Measurements from ENCODE around the gene PLXNC1.

PLXNC1 gene

DNA sequence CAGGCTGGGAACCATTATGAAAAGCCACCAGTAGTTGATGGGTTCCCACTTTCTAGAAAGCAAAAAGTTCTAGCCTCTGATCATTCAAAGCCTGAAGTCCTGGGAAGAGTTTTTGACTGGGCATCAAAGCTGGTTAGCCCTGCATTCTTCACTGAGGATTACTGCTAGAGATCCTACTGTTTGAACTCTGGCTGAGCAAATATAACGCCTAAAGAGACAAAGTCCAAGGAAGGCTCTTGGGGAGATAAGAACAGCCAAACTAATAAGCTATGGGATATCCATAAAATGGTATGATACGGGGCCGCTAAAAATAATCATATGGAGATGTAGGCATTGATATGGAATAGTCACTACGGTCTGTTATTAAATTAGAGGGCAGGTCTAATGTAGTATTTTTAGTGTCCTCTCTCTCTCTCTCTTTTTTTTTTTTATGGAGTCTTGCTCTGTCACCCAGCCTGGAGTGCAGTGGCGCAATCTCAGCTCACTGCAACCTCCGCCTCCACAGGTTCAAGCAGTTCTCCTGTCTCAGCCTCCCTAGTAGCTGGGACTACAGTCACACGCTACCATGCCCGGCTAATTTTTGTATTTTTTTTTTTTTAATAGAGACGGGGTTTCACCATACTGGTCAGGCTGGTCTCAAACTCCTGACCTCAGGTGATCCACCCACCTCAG is 35.5 kb downstream of the PLXNC1 start:
- no peak for DNase-seq

DNA sequence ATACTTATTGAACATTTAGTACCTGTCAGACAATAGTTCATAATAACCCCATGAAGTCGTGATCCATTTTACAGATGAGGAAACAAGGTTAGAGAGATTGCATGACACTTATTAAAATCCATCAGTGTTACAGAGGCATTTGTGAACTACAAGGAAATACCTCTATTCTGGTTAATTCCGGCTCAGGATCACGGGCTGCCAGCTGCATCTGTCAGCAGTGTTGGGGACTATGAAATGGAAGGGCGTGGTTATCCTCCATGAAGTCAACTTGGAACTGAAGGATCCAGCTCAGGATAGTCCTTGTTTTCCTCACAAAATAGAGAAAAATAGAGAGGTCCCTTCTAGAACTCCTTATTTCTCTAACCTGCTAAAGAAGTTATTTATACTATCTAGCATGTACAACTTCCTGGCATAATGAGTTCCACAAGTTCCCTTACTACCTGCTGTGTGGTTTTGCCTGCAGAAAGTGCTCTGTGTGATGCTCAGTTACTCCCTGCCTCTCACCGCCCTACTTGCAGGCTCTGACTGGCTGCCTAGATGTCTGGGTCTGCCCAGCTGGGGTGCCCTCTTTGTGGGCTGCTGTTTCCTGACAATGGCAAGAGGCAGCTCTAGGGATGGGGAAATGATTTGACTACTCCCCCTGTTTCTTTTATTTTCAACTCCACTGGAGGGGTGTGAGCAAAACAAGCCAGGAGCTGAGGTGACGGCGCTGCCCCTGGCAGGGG is 36.8 kb downstream of the PLXNC1 start:
- no peak for DNase-seq

DNA sequence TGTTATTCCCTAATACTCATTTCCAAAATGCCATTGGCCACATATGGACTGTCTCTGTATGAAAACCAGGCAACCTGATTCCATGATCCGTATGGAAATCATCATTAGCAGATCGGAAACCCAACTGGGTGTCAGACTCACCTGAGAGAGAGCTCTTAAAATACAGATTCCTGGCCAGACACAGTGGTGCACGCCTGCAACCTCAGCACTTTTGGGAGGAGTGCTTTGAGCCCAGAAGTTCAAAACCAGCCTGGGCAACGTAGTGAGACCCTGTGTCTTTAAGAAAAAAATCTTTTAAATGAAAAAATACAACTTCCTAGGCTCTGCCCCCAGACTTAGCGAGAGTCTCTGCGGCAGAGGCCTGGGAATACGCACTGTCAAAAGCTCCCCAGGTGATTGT is 37.4 kb downstream of the PLXNC1 start:
- DNase-seq, result no peak

DNA sequence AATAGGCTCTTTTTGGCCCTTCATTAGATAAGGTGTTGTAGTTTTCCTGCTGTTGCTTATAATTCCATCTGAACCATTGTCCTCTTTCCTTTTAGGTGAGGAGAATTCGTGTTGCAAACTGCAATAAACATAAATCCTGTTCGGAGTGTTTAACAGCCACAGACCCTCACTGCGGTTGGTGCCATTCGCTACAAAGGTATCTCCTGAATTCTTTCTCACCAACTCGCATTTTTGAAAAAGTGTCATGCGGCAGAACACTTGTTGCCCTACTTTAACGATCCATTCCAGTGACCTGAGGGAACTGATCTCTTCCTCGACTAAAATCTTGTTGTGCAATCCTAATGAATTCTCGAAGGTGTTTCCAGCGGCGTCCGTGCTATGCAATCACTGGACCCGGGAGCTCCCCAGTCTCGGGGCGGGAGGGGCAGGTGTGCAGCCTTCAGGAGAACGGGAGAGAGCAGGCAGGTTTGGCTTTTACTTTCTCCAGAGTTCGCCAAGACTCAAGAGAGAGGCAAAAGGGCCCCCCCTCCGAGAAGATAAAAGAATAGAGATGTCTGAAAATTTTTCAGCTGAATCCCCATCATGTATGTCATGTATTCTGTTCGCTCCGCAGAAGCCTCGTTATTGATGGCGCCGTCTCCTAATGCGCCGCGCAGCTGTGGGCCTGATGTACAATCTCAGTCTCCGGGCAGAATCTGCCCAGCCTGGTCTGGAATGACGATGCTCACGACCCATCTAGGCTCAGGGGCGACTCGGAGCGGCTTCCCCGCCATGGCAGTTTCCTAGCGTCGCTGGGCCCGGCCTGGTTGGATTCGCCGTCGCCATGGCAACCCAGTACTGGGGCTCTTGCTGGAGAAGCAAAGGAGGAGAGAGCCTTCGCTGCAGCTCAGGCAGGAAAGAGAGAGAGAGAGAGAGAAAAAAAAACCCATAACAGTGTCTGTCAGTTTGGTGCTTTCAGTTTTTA is 38.2 kb downstream of the PLXNC1 start:
- DNase-seq, result no peak

DNA sequence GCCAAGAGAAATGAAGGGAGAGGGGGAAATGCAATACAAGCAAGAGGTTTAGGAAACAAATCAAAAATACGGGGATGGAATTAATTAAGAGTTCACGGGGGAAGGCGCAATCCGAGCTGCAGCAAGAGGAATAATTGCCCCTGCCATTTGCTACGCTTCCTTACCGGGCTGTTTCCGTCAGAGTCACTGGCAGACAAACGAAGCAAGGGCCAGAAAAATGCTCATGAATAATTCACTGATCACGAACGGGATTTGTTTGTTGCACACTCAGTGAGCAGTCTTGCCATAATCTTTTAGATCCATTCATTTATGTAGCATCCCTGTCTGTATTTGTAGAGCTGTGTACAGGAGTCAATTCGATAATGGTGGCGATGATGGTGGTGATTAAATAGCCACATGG is 39.0 kb downstream of the PLXNC1 start:
- no peak for DNase-seq

DNA sequence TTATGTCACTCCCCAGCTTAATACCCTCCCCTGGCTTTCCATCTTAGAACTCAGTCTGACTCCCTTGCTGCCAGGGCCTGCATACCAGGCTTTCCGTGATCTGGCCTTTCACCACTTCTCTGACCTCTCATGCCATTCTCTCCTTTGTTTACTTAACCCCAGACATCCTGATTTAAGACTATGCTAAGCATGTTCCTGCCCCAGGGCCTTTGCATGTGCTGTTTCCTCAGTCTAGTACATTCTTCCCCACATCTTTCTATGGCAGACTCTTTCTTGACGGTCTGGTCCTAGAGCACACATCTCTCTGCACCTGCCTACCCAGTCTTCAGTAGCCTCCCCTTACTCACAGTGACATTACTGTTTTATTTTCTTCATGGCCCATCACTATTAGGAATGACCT is 42.2 kb downstream of the PLXNC1 start:
- DNase-seq, result no peak

DNA sequence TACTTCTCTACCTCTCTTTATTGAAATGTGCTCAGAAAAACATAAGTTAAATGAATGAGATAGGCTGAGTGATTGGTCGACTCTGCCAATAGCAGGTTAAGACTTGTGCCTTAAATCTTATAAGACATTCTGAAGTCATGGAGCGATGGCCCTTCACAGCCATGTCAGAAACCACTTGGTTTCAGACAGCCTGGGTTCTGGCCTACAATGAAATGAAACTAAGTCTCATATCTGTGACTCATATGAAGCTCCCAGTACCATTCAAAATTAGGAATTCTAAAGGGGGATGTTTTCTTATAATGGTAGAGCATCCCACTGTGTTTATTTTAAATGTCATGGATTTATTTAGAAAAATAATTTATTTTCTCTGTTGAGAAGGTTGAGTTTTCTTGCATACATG is 42.6 kb downstream of the PLXNC1 start:
- no peak for DNase-seq

DNA sequence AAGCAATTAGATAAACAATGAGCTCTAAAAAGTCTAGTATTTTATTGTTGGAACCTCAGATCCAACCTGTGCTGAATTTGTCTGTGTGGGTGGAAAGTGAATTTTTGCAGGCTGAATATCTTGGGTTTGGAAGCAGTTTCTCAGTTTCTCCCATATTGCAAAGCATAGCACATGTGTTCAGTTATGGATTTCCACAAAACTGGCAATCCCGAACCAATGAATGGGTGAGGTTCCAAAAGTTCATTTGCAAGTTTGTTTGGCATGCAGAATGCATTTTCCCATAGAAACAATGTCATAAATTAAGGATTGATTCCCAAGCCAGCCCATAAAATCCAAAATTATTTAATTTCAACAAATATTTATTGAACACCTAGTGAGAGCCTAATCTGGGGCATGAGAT is 43.4 kb downstream of the PLXNC1 start:
- DNase-seq, result no peak

DNA sequence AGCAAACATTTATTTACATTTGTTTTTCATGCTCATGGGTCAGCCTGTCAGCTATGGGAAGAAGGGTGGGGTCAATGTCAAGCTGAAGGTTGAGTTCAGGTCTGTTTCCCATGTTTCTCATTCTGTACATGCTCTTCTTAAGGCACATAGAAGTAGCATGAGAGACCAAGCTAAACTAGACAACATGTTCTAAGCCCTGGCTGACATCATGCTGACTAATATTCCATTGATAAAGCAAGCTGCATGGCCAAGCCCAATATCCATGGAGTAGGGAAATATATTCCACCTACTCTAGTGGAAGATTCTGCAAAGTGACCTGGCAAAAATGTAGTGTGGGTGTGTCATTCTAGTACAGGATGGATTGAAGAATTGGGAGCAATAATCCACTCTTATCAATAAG is 44.1 kb downstream of the PLXNC1 start:
- DNase-seq, result no peak

DNA sequence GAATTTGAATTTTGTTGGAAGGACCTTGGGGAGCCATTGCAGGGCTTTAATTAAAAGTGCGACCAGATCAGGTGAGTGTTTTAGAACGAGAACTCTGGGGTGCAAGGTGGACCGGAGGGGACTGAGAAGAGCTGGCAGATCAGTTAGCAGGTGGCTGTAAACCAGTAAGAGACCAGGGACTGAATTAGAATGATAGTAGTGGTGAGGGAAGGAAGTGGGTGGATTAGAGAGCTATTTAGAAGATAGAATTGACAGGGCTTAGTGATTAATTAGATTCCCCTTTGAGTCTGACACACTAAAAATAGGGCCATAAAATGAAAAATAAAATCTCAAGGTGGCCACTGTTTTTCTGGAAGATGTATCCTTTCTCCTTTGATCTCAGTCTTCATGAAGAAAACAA is 44.8 kb downstream of the PLXNC1 start:
- DNase-seq, result no peak

DNA sequence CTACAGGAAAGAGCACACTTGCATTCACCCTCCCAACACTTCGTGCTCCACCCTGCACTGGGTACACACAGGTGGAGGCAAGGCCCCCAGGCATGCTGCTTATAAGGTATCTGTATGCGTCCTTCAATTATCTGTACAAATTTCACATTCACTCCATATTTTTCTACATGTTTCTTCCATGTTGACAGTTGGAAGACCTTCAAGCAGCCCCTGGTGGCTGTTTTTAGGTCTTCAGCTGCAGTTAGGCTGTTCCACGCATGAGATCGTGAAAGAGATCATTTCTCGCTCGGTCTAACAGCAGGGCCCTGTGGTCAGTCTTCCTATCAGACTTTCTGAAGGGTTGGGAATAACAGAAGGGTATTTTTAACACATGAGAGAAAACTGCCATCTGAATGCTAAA is 47.1 kb downstream of the PLXNC1 start:
- no peak for DNase-seq

DNA sequence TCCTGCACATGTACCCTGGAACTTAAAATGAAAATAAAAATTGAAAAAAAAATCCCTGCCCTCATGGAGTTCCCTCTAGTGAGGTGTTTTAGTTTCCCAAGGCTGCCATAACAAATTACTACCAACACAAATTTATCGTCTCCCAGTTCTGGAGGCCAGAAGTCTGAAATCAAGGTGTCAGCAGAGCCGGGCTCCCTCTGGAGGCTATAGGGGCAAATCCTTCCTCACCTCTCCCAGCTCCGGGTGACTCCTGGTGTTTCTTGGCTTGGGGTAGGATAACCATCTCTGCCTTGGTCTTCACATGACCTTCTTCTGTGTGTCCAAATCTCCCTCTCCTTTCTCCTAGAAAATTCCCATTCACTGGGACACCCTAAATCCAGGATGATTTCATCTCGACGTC is 50.1 kb downstream of the PLXNC1 start:
- no peak for DNase-seq

DNA sequence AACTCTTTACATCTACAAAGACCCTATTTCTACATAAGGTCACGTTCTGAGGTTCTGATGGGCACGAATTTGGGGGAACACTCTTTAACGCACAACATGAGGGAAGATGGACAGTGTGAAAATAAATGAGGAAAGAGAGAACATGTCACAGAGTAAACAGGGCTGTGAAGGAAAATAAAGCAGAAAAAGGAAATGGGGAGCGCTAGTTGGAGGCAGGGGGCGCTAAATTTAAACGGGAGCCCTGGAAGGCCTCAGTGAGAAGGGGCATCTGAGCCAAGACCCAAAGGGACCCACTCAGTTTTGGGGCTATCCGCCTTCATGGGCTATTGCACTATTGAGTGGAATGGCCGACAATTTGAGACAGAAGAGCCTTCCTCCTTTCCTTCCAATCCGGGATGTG is 50.5 kb downstream of the PLXNC1 start:
- DNase-seq, result no peak

DNA sequence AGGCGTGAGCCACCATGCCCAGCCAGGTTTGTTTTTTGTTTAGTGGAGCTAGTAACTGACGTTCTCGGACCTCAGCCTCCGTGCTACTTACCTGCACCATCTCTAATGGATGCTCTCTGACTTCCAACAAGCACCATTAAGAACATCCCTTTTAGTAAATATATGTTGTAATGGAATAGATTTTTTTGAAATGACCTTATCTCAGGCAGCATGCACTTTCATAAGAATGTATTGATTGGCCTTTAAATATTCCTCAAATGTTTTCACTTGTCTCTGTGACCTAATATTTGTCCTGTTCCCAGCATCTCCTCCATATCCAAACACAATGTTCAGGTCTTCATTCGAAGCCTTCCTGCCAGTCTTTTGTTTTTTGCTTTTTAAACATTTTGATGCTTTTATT is 51.7 kb downstream of the PLXNC1 start:
- no peak for DNase-seq

DNA sequence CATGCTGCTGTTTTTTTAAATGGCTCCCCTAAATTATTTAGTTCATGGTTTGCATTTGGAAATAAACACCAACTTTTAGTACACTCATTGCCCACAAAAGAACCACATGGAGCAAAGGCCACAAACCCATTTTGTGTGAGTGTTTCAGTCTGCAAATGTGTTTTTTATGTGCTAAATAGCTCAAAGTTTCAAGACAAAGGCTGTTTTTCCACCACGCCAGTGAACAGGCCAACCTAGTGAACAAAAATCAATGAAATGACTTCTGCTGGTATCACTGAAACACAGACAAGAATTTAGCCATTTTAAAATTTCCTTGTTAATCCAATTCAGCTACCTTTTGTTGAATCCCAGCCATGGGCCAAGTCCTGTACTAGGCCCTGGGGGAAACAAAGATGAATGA is 52.3 kb downstream of the PLXNC1 start:
- DNase-seq, result no peak

DNA sequence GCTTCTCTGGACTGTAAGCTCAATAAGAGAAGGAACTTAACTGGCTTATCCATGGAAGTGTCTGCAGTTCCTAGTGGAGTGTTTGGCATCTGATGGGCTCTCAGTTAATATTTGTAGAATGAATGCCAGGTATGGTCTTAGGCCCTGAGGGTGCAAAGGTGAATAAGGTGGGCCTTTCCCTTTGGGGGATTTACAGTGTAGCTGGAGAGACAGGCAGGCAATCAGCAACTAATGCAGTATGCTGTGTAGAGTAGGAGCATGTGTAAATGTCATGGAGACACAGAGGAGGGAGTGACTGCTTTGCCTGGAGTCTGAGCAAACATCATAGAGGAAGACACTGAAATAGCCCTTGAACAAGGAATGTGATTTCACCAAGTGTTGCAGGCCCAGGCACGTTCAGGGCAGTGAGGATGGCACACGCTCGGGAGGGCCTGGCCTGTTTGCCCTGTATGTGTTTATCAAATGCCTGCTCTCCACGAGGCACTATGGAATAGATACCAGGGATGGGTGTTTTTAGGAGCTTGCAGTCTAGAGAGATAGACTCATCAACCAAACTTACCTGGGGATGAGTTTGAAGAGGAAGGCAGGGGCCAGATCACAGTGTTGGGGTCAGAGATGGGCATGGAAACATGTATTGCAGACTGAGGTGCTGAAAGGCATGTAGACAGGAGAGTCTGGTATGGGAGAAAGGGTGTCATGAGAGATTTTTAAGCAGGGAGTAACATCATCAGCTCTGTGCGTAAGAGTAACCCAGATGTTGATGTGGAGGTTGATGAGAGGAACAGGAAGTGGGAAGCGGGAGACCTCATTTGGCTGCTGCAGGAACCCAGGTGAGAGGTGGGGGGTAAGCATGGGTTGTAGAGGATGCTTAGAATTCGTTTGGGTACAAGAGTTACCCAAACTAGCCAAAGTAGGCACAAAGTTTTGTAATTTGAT is 54.1 kb downstream of the PLXNC1 start:
- no peak for DNase-seq

DNA sequence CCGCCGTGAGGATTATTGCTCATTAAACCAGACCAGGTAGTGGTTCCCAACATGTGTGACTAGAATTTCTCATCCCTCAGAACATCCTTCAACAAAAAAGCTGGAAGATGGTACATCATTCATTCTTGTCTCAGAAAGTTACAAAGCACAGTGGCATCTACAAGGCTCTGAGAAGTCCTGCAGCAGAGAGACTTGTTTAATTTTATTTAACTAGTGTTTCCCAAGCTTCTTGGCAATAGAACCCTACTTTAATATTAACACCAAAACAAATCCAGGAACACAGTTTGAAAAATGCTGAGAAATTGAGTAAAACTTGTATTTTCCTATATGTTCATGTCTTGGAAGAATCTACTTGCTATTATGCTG is 54.8 kb downstream of the PLXNC1 start:
- DNase-seq, result no peak

DNA sequence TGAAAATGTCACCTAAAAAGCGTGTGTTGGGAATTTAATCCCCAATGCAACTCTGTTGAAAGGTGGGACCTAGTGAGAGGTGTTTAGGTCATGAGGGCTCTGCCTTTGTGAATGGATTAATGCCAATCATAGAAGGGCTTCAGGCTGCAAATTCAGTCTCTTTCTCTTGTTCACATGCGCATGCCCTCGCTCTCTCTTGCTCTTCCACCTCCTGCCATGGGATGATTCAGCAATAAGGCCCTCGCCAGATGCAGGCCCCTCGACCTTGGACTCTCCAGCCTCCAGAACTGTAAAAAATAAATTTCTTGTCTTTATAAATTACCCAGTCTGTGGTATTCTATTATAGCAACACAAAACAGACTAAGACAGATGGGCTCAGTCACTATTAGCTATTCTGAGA is 55.4 kb downstream of the PLXNC1 start:
- no peak for DNase-seq

DNA sequence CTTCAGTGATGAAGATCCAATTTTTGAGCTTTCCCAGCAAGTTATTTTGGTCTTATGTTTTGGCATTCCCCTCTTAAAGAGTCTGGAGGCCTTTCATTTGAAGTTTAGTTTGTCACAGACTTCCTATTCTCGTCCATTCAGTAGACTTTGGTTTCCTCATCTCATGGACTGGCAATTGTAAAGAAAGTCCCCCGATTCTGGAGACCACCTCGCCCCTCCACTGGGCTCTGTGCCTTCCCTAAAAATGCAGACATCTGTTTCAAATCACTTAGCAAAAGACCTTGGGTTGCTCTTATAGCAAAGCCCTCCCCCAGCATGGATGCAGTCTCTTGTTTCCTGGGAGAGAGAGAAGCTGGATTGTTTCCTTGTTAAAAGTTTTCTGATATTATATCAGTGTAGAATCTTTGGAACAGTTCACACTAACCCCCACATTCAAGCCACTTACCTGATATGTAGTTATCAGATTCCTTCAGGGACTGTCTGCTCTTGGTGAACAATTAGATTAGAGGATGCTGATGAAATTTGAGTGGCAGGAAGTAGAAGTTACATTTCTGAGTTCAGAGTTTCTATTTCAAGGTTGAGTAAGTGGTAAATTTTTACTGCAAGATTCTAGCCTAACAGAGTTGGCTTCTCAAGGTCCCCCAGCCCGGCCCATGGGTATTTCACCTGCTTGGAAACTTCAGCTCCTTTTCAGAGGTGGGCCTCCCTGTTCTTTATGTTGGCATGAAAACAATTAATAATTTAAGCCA is 56.3 kb downstream of the PLXNC1 start:
- no peak for DNase-seq

DNA sequence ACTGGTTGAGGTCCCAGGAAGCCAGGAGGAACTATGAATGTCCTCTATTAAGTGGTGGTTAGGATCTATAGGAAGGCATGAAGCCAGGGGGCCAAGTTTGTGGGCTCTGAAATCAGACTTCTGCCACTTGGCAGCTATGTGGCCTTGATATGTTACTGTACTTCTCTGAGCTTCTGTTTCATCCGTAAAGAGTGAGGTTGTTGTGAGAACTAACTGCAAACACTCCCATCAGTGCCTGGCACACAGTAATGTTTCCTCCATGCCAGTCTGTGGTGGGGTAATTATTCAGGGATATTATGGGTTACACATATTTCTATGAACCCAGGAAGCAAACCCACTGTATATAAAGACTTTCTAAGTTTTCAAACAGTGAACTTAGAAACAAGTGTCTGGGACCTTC is 57.4 kb downstream of the PLXNC1 start:
- no peak for DNase-seq

DNA sequence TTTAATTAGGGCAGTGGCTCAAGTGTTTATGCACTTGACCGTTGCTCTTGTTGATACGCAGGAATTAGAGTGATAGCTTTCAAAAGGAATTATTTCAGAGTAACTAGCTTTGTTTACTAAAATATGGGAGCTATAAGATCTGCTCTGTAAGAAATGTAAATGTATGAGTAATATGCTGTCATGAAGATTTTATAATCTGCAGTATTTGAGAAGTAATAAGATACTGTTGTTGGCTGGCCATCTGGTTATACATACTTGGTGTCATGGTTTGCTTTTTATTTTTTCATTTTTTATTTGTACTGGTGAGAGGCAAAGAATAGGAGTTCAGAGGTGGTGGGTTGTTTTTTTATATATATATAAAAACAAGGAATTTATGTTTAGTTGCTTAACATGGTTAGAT is 58.5 kb downstream of the PLXNC1 start:
- no peak for DNase-seq

DNA sequence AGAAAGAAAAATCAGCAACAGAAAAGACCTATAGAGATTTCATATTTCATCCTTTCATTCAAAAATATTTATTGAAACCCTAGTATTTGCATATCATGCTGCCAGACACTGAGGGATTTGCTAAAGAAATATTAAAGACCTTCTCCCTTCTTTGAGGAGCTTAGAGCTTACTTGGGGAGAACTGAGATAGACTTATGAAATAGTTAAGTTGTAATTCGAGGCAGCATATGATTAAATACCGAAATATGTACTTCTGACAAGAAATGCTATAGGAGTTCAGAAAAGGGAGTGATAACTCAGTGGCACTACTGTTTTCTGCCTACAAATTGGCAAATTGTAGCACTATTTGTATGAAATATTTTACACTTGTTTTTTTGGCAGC is 59.1 kb downstream of the PLXNC1 start:
- no peak for DNase-seq

All from 8988T (cell line).